Mesodermal cell (in vitro differentiated cells): ENCODE results near the gene STK39. TPM values are rescaled to one million over a fixed set of nuclear protein-coding genes. Genes with fewer than 3 reads are reported as not detected.
"Not testable (repeated sequence)": the region's sequence is repeated elsewhere in the genome, so short reads cannot be mapped to it uniquely, and the experiment has no call there.

Experiments used
- H3K27ac ChIP-seq: 2 replicates; pipeline ENCODE4 v1.7.0; 2013; ENCODE audit warnings: mild to moderate bottlenecking, low read depth, low read length, moderate library complexity; ENCODE audit not compliant: severe bottlenecking
- H3K36me3 ChIP-seq: 2 replicates; pipeline ENCODE4 v1.7.1; 2013; ENCODE audit warnings: mild to moderate bottlenecking, low read length, moderate library complexity; ENCODE audit not compliant: control insufficient read depth, insufficient read depth
- H3K4me1 ChIP-seq: one replicate; pipeline ENCODE4 v1.7.1; 2013; ENCODE audit warnings: mild to moderate bottlenecking, low read length; ENCODE audit not compliant: insufficient read depth, control insufficient read depth, poor library complexity, severe bottlenecking
- H3K4me3 ChIP-seq: 2 replicates; pipeline ENCODE4 v1.7.0; 2013; ENCODE audit warnings: low read length, control low read depth, mild to moderate bottlenecking; ENCODE audit not compliant: insufficient read depth, poor library complexity, severe bottlenecking; ENCODE audit errors: extremely low read depth
- H3K9me3 ChIP-seq: 2 replicates; pipeline ENCODE4 v1.7.1; 2013; ENCODE audit warnings: mild to moderate bottlenecking, low read length, moderate library complexity; ENCODE audit not compliant: control insufficient read depth
- WGBS, 2 experiments: methylation state at CpG; one replicate each; pipeline ENCODE4 v1.1.5; 2013; ENCODE audit warnings: missing lambda C conversion rate in 2 of 2; ENCODE audit not compliant: insufficient coverage in 2 of 2; 5-methylcytosine and 5-hydroxymethylcytosine counted together
- polyA plus RNA-seq, 2 experiments: library from polyadenylated mRNA; stranded (reverse); fragments of 50-300 nt; gene quantifications; one replicate each; pipeline ENCODE4 v1.2.3, GENCODE V29; 2013

Gene STK39
- polyA plus RNA-seq (2013, experiment 1 of 2): 25.0 TPM
- polyA plus RNA-seq (2013, experiment 2 of 2): 27.5 TPM

- Histone ChIP-seq H3K4me3 (peak within 1 kb of the TSS; percentile 71), H3K4me1 (peaks cover 16% of the 10 kb centered on the region), H3K9me3 (no peaks in the 10 kb centered on the region), H3K27ac (peak within 1 kb of the TSS; percentile 85), H3K36me3 (no peaks in the 10 kb centered on the region)
- WGBS, 2 experiments: 0% methylated on average over 38 to 40 of the region's 91 CpGs
Measured at GRCh38 chr2:168247341-168248261, at the start of gene STK39. STK39 (minus strand) TSS chr2:168247595; CDS start chr2:168247435, 160 bp downstream.

- Histone ChIP-seq H3K9me3 (no peaks in the 10 kb centered on the region), H3K36me3 (no peaks in the 10 kb centered on the region), H3K27ac (no peak overlapping the region), H3K4me3 (no peak overlapping the region), H3K4me1 (no peaks in the 10 kb centered on the region)
Measured at GRCh38 chr2:168295051-168295450, 47.7 kb upstream of the STK39 start.

- WGBS, 2 experiments: no CpG with 5 or more reads among the region's 2 CpGs
- Histone ChIP-seq H3K9me3 (no peaks in the 10 kb centered on the region), H3K4me1 (no peaks in the 10 kb centered on the region), H3K4me3 (no peak overlapping the region), H3K27ac (no peak overlapping the region), H3K36me3 (no peaks in the 10 kb centered on the region)
Measured at GRCh38 chr2:168294409-168294808, 47.0 kb upstream of the STK39 start.

DNA sequence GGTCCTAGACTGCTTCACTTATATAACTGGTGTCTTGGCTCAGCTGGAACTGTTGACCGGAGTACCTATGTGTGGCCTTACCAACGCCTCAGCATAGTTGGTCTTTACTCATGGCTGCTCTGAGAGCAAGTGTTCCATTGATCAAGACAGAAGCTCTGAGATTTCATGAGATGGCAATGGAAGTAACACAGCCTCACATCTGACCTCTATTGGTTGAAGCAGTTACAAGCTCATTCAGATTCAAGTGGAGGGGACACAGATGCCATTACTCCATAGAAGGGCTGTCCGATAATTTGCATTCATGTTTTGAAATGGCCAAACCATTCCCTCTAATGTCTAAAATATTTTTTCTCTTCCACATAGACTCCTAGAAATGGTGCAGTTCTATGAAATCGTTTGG lies 46.4 kb upstream of the STK39 start:
- Histone ChIP-seq H3K4me3 (no peak overlapping the region), H3K36me3 (no peaks in the 10 kb centered on the region), H3K27ac (no peak overlapping the region), H3K9me3 (no peaks in the 10 kb centered on the region), H3K4me1 (no peaks in the 10 kb centered on the region)
- 95 to 100% methylated on average over 1 to 2 of the region's 4 CpGs for WGBS, 2 experiments

DNA sequence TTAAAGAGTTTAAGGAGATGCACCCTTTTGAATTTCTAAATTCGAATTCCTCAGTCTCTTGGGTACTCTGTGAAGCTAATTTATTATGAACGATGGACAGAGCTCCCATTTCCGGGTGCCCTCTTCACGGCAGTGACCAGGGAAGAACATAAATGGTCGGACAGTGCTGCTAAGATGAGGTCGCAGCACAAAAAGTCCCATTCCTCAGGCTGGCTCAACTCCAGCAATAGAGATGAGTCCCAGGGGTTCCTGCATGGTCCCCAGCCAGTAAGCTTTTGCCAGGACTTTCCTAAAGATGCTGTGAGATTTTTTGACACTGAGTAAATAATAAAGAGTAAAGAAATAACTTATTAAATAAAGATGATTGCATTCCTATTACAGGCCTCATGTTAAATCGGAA lies 43.0 kb upstream of the STK39 start:
- Histone ChIP-seq H3K36me3 (no peaks in the 10 kb centered on the region), H3K4me3 (no peak overlapping the region), H3K9me3 (no peaks in the 10 kb centered on the region), H3K27ac (no peak overlapping the region), H3K4me1 (no peaks in the 10 kb centered on the region)
- WGBS, 2 experiments: 87 to 93% methylated on average over 6 of the region's 7 CpGs

DNA sequence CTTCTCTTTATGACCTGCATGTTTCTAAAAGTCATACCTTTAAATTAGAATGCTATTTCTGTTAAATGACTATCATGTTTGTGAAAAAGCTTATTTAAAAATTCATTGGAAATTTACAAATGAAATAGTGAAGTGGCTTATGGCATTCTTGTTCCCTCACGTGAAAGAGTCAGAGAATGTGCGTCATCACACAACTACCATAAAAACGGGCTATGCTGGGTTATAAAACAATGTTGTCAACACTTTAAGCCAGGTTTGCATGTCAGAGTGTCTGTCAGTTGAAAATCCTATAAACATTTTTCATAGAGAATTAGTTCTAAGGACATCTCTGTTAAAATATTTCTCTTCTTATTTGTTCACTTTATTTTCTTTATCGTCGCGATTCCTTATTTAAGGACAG lies 42.5 kb upstream of the STK39 start:
- H3K27ac ChIP-seq: no peak overlapping the region
- H3K4me3 ChIP-seq: no peak overlapping the region
- WGBS, 2 experiments: 80 to 100% methylated on average over 1 to 2 of the region's 6 CpGs
- no peaks in the 10 kb centered on the region for H3K36me3 ChIP-seq
- H3K4me1 ChIP-seq: no peaks in the 10 kb centered on the region
- no peaks in the 10 kb centered on the region for H3K9me3 ChIP-seq

GRCh38 chr2:168286535-168286934 lies 39.1 kb upstream of the STK39 start:
- Histone ChIP-seq H3K4me1 (no peaks in the 10 kb centered on the region), H3K9me3 (no peaks in the 10 kb centered on the region), H3K36me3 (no peaks in the 10 kb centered on the region), H3K27ac (no peak overlapping the region), H3K4me3 (no peak overlapping the region)
- 100% methylated on average over 1 of the region's 2 CpGs for WGBS, 2 experiments

DNA sequence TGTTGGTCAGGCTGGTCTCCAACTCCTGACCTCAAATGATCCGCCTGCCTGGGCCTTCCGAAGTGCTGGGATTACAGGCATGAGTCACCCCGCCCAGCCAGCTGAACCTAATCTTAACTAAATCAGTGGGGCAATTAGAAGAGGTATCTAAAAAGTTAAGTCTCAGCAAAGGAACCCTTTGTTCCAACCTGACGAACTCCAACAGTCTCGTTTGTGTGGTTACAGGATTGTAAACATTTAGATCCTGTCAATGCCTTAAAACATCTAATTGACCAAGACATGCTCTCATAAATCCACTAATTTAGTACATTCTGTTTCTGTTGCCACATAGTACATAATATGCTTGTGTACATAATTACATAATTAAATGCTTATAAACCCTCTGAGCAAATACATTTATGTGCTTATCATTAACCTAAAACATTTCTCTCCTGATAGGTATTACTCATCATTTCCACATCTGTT lies 31.1 kb upstream of the STK39 start:
- 54 to 79% methylated on average over 3 of the region's 5 CpGs for WGBS, 2 experiments
- H3K9me3 ChIP-seq: no peaks in the 10 kb centered on the region
- no peaks in the 10 kb centered on the region for H3K4me1 ChIP-seq
- H3K4me3 ChIP-seq: no peak overlapping the region
- no peaks in the 10 kb centered on the region for H3K36me3 ChIP-seq
- H3K27ac ChIP-seq: peak overlapping the region; percentile 59

GRCh38 chr2:168277276-168277675 lies 29.9 kb upstream of the STK39 start:
- Histone ChIP-seq H3K4me3 (no peak overlapping the region), H3K36me3 (no peaks in the 10 kb centered on the region), H3K4me1 (no peaks in the 10 kb centered on the region), H3K9me3 (no peaks in the 10 kb centered on the region), H3K27ac (no peak overlapping the region)
- WGBS, 2 experiments: 87 to 96% methylated on average over 2 to 3 of the region's 3 CpGs

DNA sequence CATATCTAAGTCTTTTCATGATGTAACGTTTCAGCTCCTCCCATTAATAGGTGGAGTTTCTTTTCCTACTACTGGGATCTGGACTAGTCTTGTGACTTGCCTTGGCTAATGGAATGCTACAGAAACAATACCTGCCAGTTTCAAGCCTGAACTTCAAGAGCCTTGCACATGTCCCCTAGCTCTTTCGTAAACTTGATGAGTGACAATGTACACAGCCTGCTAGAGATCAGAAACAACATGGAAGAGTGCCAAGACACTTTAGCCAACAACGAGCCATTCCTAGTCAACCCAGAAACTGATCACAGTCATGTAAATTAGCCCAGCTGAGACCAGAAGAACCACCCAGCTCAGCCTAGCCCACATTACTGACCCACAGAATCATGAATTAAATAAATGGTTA lies 24.8 kb upstream of the STK39 start:
- H3K4me1 ChIP-seq: no peaks in the 10 kb centered on the region
- H3K4me3 ChIP-seq: no peak overlapping the region
- WGBS, 2 experiments: 100% methylated on average over 1 to 2 of the region's 3 CpGs
- H3K9me3 ChIP-seq: no peaks in the 10 kb centered on the region
- no peak overlapping the region for H3K27ac ChIP-seq
- no peaks in the 10 kb centered on the region for H3K36me3 ChIP-seq

DNA sequence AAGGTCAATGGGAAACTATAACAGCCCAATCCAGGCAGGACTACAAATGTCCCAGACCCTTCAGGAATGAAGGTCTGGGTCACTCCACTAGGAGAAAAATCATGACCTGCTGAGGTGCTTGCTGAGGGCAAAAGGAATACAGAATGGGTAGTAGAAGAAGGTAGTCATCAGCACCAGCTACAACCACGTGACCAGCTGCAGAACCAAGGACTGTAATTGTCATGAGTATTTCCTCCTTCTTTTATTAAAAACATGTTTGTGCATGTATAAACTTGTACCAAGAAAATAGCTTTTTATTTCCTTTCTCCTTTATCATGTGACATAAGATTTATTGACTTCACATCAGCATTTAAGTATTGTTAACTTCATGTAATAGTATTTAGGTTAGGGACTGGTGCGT lies 15.5 kb upstream of the STK39 start:
- not testable (repeated sequence) for H3K4me1 ChIP-seq, H3K4me3 ChIP-seq, H3K36me3 ChIP-seq, H3K27ac ChIP-seq
- WGBS, 2 experiments: 80% methylated on average over 1 of the region's 2 CpGs; no CpG with 5 or more reads in 1 of the 2 experiments
- peaks cover 16% of the 10 kb centered on the region for H3K9me3 ChIP-seq
